Measurements from ENCODE around the gene DOCK9. TPM values are rescaled to one million over a fixed set of nuclear protein-coding genes. Genes with fewer than 3 reads are reported as not detected.
A peak's percentile ranks its signal among the peaks of the same experiment; 100 is the strongest.

Gene DOCK9
- total RNA-seq, 4 donors from 2014 or later: 94.7 to 240 (median 150) TPM

DNA sequence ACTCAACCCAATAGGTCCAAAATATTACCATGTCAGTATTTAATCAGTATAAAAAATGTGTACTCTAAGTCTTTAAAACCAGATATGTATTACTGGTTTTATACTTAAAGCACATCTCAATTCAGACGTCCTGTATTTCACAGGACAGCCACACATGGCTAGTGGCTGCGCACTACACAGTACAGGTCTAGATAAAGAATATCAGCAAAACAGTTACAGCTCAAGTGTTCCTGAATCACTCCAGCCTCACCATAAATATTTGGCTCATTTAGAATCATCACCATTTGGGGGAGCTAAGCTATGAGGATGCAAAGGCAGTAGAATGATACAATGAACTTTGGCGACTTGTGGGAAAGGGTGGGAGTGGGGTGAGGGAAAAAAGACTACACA lies 89.0 kb downstream of the DOCK9 start:
- H3K27ac ChIP-seq: peak overlapping the region in 2 of 4 donors; percentile 42 to 82

DNA sequence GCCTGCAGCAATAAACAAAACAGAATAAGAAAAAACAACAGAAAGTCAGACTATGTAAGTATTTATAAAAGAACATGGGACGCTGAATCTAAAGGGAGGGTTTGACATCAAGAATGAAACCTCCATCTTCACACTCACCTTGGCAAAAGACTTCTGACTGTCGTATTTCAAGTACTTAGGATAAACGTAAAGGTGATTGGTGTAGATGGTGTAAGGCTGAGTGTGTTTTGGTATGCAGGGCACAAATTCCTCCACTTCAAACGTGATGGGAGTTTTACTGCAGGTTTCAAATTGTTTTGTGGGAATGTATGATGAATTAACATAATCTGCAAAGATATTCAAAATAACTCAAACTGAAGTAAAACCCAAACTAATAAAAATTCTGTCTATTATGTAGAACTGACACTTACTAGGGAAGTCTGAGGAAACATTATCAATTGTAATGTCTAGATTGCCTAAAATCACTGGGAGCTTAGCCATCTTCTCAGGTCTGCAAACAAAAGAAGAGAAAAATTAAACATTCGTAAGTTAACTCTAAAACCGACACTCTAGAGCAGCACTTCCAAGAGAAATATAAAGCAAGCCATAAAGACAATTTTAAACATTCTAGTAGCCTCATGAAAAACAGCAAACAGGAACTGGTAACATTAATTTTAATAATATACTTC lies 89.5 kb downstream of the DOCK9 start:
- intact Hi-C loops (cut with DNase I): no loop called here
- WGBS, 2 donors: 88 to 90% methylated on average over 6 of the region's 6 CpGs
- TF ChIP-seq, protein P1, sequence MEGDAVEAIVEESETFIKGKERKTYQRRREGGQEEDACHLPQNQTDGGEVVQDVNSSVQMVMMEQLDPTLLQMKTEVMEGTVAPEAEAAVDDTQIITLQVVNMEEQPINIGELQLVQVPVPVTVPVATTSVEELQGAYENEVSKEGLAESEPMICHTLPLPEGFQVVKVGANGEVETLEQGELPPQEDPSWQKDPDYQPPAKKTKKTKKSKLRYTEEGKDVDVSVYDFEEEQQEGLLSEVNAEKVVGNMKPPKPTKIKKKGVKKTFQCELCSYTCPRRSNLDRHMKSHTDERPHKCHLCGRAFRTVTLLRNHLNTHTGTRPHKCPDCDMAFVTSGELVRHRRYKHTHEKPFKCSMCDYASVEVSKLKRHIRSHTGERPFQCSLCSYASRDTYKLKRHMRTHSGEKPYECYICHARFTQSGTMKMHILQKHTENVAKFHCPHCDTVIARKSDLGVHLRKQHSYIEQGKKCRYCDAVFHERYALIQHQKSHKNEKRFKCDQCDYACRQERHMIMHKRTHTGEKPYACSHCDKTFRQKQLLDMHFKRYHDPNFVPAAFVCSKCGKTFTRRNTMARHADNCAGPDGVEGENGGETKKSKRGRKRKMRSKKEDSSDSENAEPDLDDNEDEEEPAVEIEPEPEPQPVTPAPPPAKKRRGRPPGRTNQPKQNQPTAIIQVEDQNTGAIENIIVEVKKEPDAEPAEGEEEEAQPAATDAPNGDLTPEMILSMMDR (IDR thresholded peaks at IDR 0.05): no peak
- no peak for TF ChIP-seq POLR2A (IDR thresholded peaks at IDR 0.05)
- H3K4me1 ChIP-seq: peaks cover 0 to 22% (median 0%) of the 10 kb centered on the region in 3 donors
- H3K27me3 ChIP-seq: no peaks in the 10 kb centered on the region
- H3K4me3 ChIP-seq: no peak overlapping the region
- H3K9me3 ChIP-seq: no peaks in the 10 kb centered on the region
- no peak overlapping the region for H3K27ac ChIP-seq
- DNase-seq: no peak
- peaks cover 0 to 86% (median 7%) of the 10 kb centered on the region in 3 donors for H3K36me3 ChIP-seq

More for the DNA sequence above, 89.0 kb downstream of the DOCK9 start:
- intact Hi-C loops (cut with DNase I): no loop called here
- Histone ChIP-seq H3K4me3 (no peak overlapping the region), H3K36me3 (peaks cover 0 to 86% (median 7%) of the 10 kb centered on the region in 3 donors), H3K27me3 (no peaks in the 10 kb centered on the region), H3K9me3 (no peaks in the 10 kb centered on the region), H3K4me1 (peaks cover 0 to 25% (median 0%) of the 10 kb centered on the region in 3 donors)
- DNase-seq: no peak
- TF ChIP-seq POLR2A (IDR thresholded peaks at IDR 0.05): no peak
- TF ChIP-seq, protein P1 (IDR thresholded peaks at IDR 0.05): no peak
- WGBS, 2 donors: 67 to 74% methylated on average over 3 of the region's 3 CpGs

DNA sequence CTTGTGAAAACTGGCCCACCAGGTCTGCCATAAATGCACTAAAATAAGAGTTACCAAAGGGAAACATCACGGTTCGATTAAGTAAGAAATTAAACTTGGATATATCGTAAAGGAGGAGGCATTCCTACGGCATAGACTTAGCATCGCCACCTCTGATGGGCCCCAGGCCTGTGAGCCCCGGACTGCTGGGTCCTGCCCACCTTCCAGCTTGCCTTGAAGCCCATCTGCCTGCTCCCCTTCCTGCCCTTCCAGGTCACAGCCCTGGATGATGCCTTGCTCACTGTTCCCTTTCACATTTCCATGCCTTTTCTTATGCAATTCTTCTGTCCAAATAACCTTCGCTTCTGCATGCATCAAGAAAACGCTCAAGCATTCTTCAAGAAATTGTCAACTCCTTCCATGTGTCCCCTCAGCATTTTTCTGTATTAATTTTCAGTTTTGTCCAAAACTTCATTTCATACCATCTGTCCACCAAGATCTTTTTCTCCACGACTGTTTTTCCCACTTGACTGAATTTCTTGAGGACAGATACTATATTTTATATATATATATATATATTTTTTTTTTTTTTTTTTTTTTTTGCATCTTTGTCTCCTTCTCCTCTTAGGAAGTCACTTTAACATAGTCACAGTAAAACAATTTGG lies 91.2 kb downstream of the DOCK9 start:
- no peak overlapping the region for H3K27ac ChIP-seq
- DNase-seq: no peak
- no peaks in the 10 kb centered on the region for H3K27me3 ChIP-seq
- TF ChIP-seq POLR2A (IDR thresholded peaks at IDR 0.05): no peak
- TF ChIP-seq, protein P1 (IDR thresholded peaks at IDR 0.05): no peak
- H3K4me1 ChIP-seq: peaks cover 0 to 22% (median 0%) of the 10 kb centered on the region in 3 donors
- WGBS, 2 donors: 95 to 96% methylated on average over 9 of the region's 9 CpGs
- H3K36me3 ChIP-seq: peaks cover under 1 to 86% (median 24%) of the 10 kb centered on the region in 3 donors
- no peaks in the 10 kb centered on the region for H3K9me3 ChIP-seq
- no peak overlapping the region for H3K4me3 ChIP-seq
- intact Hi-C loops (cut with DNase I): no loop called here

DNA sequence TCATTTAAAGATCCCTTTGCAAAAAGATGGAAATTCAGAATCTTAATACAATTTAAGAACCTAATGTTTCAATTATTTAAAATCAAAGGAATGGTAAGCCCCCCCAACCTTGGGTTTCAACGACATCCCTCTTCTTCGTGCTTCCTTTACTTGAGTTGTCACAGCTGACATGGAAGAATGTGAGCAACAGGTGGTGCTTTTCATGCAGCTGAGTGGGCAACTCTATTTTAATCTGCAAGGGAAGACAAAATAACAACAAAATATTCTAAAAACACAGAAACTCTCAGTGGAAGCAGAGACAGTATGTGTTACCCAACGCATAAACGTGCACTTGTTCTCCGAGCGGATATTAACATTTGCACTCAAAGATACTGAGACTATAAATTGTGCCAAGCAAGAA lies 92.3 kb downstream of the DOCK9 start:
- no peak for TF ChIP-seq POLR2A (IDR thresholded peaks at IDR 0.05)
- TF ChIP-seq, protein P1 (IDR thresholded peaks at IDR 0.05): no peak
- WGBS, 2 donors: 89 to 91% methylated on average over 6 of the region's 6 CpGs
- peaks cover 9 to 87% (median 24%) of the 10 kb centered on the region in 3 donors for H3K36me3 ChIP-seq
- no peak overlapping the region for H3K27ac ChIP-seq
- intact Hi-C loops (cut with DNase I): no loop called here
- no peak overlapping the region for H3K4me3 ChIP-seq
- peaks cover 0 to 16% (median 0%) of the 10 kb centered on the region in 3 donors for H3K4me1 ChIP-seq
- H3K9me3 ChIP-seq: no peaks in the 10 kb centered on the region
- H3K27me3 ChIP-seq: no peaks in the 10 kb centered on the region
- no peak for DNase-seq

DNA sequence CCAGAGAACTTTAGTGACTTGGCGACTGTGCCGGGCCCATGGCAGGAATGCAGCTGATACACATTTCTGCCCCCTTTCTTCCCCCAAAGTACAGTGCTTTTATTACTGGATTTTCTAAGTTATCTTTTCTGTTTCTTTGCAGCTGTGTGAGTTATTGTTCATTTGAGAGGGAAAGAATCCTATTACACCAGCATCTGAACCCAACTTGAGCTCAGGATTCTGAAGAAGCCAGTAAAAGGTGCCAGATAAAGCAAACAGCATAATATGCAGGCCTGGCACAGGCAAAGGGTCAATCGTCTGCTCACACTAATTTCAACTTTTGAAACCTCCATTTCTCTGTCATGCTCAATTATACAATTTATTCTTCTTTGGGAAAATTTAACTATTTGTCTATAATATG lies 93.9 kb downstream of the DOCK9 start:
- intact Hi-C loops (cut with DNase I): no loop called here
- 56 to 63% methylated on average over 3 of the region's 3 CpGs for WGBS, 2 donors
- Histone ChIP-seq H3K27me3 (no peaks in the 10 kb centered on the region), H3K36me3 (peaks cover 9 to 100% (median 31%) of the 10 kb centered on the region in 3 donors), H3K4me3 (no peak overlapping the region), H3K4me1 (no peaks in the 10 kb centered on the region), H3K9me3 (no peaks in the 10 kb centered on the region), H3K27ac (no peak overlapping the region)
- DNase-seq: no peak
- TF ChIP-seq, protein P1 (IDR thresholded peaks at IDR 0.05): no peak
- no peak for TF ChIP-seq POLR2A (IDR thresholded peaks at IDR 0.05)

All from esophagus squamous epithelium (tissue), 5 donors.